ENCODE measurements around the gene COG3. TPM values are rescaled to one million over a fixed set of nuclear protein-coding genes. Genes with fewer than 3 reads are reported as not detected.

The COG3 gene
- total and polyA plus RNA-seq, 2 donors (not counting 1 experiment from before 2014, with no cell fraction given) = 24.0 to 37.5 TPM

DNA sequence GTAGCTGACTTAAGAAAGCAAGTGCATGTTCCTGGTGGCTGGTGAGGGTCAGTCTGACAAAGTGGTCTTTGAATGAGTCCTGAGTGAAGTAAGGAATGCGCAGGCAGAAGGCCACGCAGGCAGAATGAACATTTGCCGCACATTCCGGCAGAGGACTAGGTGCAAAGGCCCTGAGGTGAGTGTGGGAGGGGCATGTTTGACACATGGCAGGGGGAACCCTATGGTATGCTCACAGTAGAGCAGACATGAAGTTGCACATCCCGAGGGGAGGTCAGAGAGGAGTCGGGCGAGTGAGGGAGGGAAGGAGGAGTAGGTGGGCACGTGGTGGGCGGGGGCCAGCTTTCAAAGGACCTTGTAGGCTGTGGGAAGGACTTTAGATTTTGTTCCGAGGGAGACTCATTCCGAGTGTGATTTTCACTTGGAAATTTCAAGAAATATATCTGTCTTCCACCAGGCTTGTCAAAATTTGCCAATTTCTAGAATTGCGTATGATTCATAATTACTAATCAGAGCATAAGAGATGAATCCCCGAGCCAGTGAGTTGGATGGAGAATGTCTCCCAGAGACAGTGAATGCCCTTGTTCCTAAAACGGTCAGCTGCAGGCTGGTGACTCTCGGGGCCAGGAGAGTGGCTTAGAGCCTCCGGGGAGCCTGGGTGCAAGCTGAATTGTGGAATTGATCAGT is 110.5 kb downstream of the COG3 start:
- Histone ChIP-seq H3K4me2 (ENCODE audit: extremely low read depth, insufficient read depth, low read length) (no peak overlapping the region), H3K27me3 (ENCODE audit: control insufficient read depth, insufficient read depth, low read length) (peaks cover 3% of the 10 kb centered on the region), H3K27ac (ENCODE audit: insufficient read depth, low read length) (no peak overlapping the region), H3K36me3 (ENCODE audit: control insufficient read depth, insufficient read depth, low read length) (no peaks in the 10 kb centered on the region), H3K4me1 (ENCODE audit: control insufficient read depth, extremely low read depth, insufficient read depth, low read length) (no peaks in the 10 kb centered on the region), H3K4me3 (replicated peaks in 1 of 4; ENCODE audit: control extremely low read depth in 1 of 4, insufficient read depth in 1 of 4, low read depth in 3 of 4, low read length in 4 of 4) (no peak overlapping the region), H3K9me3 (ENCODE audit: control insufficient read depth, insufficient read depth, low read depth, low read length) (no peaks in the 10 kb centered on the region), H2AFZ (ENCODE audit: low read length) (no peak overlapping the region), H3K79me2 (ENCODE audit: control insufficient read depth, insufficient read depth, low read length) (no peaks in the 10 kb centered on the region), H4K20me1 (ENCODE audit: control insufficient read depth, extremely low read depth, insufficient read depth, low read length) (no peaks in the 10 kb centered on the region), H3K9ac (ENCODE audit: insufficient read depth, low read length) (no peak overlapping the region)
- no peak for DNase-seq (ENCODE audit: low read depth in 2 of 2)
- TF ChIP-seq, protein P1, sequence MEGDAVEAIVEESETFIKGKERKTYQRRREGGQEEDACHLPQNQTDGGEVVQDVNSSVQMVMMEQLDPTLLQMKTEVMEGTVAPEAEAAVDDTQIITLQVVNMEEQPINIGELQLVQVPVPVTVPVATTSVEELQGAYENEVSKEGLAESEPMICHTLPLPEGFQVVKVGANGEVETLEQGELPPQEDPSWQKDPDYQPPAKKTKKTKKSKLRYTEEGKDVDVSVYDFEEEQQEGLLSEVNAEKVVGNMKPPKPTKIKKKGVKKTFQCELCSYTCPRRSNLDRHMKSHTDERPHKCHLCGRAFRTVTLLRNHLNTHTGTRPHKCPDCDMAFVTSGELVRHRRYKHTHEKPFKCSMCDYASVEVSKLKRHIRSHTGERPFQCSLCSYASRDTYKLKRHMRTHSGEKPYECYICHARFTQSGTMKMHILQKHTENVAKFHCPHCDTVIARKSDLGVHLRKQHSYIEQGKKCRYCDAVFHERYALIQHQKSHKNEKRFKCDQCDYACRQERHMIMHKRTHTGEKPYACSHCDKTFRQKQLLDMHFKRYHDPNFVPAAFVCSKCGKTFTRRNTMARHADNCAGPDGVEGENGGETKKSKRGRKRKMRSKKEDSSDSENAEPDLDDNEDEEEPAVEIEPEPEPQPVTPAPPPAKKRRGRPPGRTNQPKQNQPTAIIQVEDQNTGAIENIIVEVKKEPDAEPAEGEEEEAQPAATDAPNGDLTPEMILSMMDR (conservative IDR thresholded peaks at IDR 0.05 in 1 of 2, IDR thresholded peaks at IDR 0.05 in 1 of 2; ENCODE audit: low read depth in 1 of 2, low read length in 2 of 2) = no peak
- no peak for TF ChIP-seq EZH2 (IDR thresholded peaks at IDR 0.05; ENCODE audit: low read length, missing control alignments)

DNA sequence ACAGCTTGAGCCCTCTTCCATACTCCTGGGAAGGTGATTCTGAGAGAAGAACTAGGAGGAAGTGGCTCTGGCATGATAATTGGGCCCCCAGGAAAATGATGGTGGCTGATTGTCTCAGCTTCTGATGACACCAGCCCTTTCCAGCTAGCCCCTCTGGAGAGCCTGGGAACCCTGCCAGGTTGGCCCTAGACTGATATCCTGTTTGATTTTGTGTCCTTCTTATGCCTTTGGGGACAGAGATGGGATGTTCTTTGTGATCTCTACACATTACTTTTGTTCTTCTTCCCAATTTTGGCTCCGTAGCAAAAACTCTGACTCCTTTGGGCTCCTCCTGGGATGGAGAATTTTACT is 111.1 kb downstream of the COG3 start:
- no peak overlapping the region for H3K4me3 ChIP-seq (replicated peaks in 1 of 4; ENCODE audit: control extremely low read depth in 1 of 4, insufficient read depth in 1 of 4, low read depth in 3 of 4, low read length in 4 of 4)
- no peaks in the 10 kb centered on the region for H3K36me3 ChIP-seq (ENCODE audit: control insufficient read depth, insufficient read depth, low read length)
- H3K27me3 ChIP-seq (ENCODE audit: control insufficient read depth, insufficient read depth, low read length) = peaks cover 3% of the 10 kb centered on the region
- no peaks in the 10 kb centered on the region for H3K9me3 ChIP-seq (ENCODE audit: control insufficient read depth, insufficient read depth, low read depth, low read length)
- H3K9ac ChIP-seq (ENCODE audit: insufficient read depth, low read length) = no peak overlapping the region
- no peak overlapping the region for H3K27ac ChIP-seq (ENCODE audit: insufficient read depth, low read length)
- H3K79me2 ChIP-seq (ENCODE audit: control insufficient read depth, insufficient read depth, low read length) = no peaks in the 10 kb centered on the region
- no peaks in the 10 kb centered on the region for H4K20me1 ChIP-seq (ENCODE audit: control insufficient read depth, extremely low read depth, insufficient read depth, low read length)
- no peaks in the 10 kb centered on the region for H3K4me1 ChIP-seq (ENCODE audit: control insufficient read depth, extremely low read depth, insufficient read depth, low read length)
- TF ChIP-seq, protein P1 (conservative IDR thresholded peaks at IDR 0.05 in 1 of 2, IDR thresholded peaks at IDR 0.05 in 1 of 2; ENCODE audit: low read depth in 1 of 2, low read length in 2 of 2) = no peak
- TF ChIP-seq EZH2 (IDR thresholded peaks at IDR 0.05; ENCODE audit: low read length, missing control alignments) = no peak
- no peak overlapping the region for H2AFZ ChIP-seq (ENCODE audit: low read length)
- no peak for DNase-seq (ENCODE audit: low read depth in 2 of 2)
- H3K4me2 ChIP-seq (ENCODE audit: extremely low read depth, insufficient read depth, low read length) = no peak overlapping the region

DNA sequence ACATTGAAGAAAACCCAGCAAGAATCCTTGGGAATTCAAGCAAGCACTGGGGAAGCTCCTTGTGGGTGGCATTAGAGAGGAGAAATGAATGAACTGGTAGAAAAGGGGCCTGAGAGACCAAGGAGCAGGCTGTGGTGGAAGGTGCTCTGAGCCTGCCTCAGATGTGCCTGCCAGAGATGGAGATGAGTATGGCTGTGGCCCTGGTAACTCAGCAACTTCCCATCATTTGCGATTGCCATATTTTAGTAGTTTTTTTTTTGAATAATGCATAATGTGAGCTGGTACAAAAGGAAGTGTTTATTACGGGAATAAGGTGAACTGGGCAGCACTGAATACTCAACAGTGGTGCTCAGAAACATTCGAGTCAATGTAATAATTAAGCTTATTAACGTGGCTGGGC is 111.7 kb downstream of the COG3 start:
- H3K9me3 ChIP-seq (ENCODE audit: control insufficient read depth, insufficient read depth, low read depth, low read length) = no peaks in the 10 kb centered on the region
- TF ChIP-seq EZH2 (IDR thresholded peaks at IDR 0.05; ENCODE audit: low read length, missing control alignments) = no peak
- TF ChIP-seq, protein P1 (conservative IDR thresholded peaks at IDR 0.05 in 1 of 2, IDR thresholded peaks at IDR 0.05 in 1 of 2; ENCODE audit: low read depth in 1 of 2, low read length in 2 of 2) = no peak
- H2AFZ ChIP-seq (ENCODE audit: low read length) = no peak overlapping the region
- H3K27ac ChIP-seq (ENCODE audit: insufficient read depth, low read length) = no peak overlapping the region
- H3K4me2 ChIP-seq (ENCODE audit: extremely low read depth, insufficient read depth, low read length) = no peak overlapping the region
- no peaks in the 10 kb centered on the region for H3K36me3 ChIP-seq (ENCODE audit: control insufficient read depth, insufficient read depth, low read length)
- no peaks in the 10 kb centered on the region for H3K79me2 ChIP-seq (ENCODE audit: control insufficient read depth, insufficient read depth, low read length)
- no peak for DNase-seq (ENCODE audit: low read depth in 2 of 2)
- H3K4me1 ChIP-seq (ENCODE audit: control insufficient read depth, extremely low read depth, insufficient read depth, low read length) = no peaks in the 10 kb centered on the region
- no peak overlapping the region for H3K4me3 ChIP-seq (replicated peaks in 1 of 4; ENCODE audit: control extremely low read depth in 1 of 4, insufficient read depth in 1 of 4, low read depth in 3 of 4, low read length in 4 of 4)
- no peak overlapping the region for H3K9ac ChIP-seq (ENCODE audit: insufficient read depth, low read length)
- peaks cover 3% of the 10 kb centered on the region for H3K27me3 ChIP-seq (ENCODE audit: control insufficient read depth, insufficient read depth, low read length)
- H4K20me1 ChIP-seq (ENCODE audit: control insufficient read depth, extremely low read depth, insufficient read depth, low read length) = no peaks in the 10 kb centered on the region

All from fibroblast of lung (primary cell).